Ascending aorta (tissue), 2 donors: Measurements from ENCODE around the gene NLK. TPM values are rescaled to one million over a fixed set of nuclear protein-coding genes. Genes with fewer than 3 reads are reported as not detected.

ENCODE experiments used
- DNase-seq, 2 donors: peaks; one replicate each; pipeline ENCODE4 v3.0.0-alpha.2; 2019; ENCODE audit warnings: low spot score in 2 of 2
- H3K27ac ChIP-seq, 2 donors: fragments of 200-600 bp; sonication (generic); one replicate each; pipeline ENCODE4 v1.5.1; 2016 to 2017; ENCODE audit warnings: mild to moderate bottlenecking in 1 of 2
- H3K27me3 ChIP-seq: fragments of 200-600 bp; sonication (generic); one replicate; pipeline ENCODE4 v1.5.1; 2017
- H3K36me3 ChIP-seq, 2 donors: fragments of 200-600 bp; sonication (generic); one replicate each; pipeline ENCODE4 v1.5.1; 2016
- H3K4me1 ChIP-seq, 2 donors: fragments of 200-600 bp; sonication (generic); one replicate each; pipeline ENCODE4 v1.5.1; 2016 to 2017; ENCODE audit warnings: mild to moderate bottlenecking in 1 of 2
- H3K4me3 ChIP-seq, 2 donors: fragments of 200-600 bp; sonication (generic); one replicate each; pipeline ENCODE4 v1.5.1; 2016 to 2017; ENCODE audit warnings: mild to moderate bottlenecking in 1 of 2
- H3K9me3 ChIP-seq, 2 donors: fragments of 200-600 bp; sonication (generic); one replicate each; pipeline ENCODE4 v1.5.1; 2016
- intact Hi-C: fragments of 100-400 bp; cut with DNase I; formaldehyde crosslinking; loops from one replicate; pipeline ENCODE4 v1.15.1; 2023
- total RNA-seq: library from RNA; depleted of rRNA; stranded (reverse); fragments of >200 nt; gene quantifications from one replicate; pipeline ENCODE4 v1.1.0, GENCODE V29; 2016
- TF ChIP-seq, protein P1 (sequence below), 3 experiments: fragments of 200-600 bp in 2 of 3; fragments of 450-650 bp in 1 of 3; sonication (generic) in 2 of 3; IDR thresholded peaks; one replicate each; pipeline ENCODE4 v1.5.1; 2016 to 2019; ENCODE audit warnings: antibody characterized with exemption in 3 of 3, mild to moderate bottlenecking in 1 of 3, moderate library complexity in 1 of 3

NLK gene
- total RNA-seq, 1 donor from 2014 or later: 37.8 TPM

DNA sequence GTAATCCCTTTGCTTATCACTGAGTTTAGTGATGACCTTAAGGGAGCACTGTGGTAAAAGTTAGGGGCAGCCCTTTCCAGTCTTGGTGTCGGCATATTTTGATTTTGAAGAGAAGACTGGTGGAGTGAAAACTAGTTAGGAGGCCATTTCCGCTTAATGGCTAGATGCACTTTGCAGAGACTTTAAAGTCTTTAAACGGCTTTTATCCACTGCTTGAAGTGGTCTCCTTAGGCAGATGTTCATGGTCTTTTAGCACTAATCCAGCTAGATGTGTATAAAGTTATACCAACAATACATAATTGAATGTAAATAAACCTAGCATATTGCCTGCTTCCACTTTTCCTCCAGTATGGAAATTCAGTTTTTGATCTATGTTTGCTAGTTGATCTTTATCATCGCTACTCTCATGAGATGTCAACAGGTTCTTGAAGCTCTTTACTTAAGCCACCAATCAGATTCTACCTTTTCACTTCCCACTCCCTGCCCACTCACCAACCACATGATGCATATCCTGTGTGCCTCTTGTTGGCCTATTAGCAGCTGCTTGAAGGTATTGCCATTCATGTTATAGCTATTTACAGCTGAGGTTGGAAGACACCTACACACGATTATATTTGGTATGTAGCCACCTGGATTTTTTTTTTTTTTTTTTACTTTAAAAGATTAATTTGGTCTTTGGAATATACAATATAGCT lies 132.0 kb downstream of the NLK start:
- no peaks in the 10 kb centered on the region for H3K27me3 ChIP-seq
- H3K4me3 ChIP-seq: no peak overlapping the region
- no peaks in the 10 kb centered on the region for H3K4me1 ChIP-seq
- no peaks in the 10 kb centered on the region for H3K9me3 ChIP-seq
- intact Hi-C loops: no loop called here
- H3K27ac ChIP-seq: no peak overlapping the region
- DNase-seq: no peak
- TF ChIP-seq, protein P1, sequence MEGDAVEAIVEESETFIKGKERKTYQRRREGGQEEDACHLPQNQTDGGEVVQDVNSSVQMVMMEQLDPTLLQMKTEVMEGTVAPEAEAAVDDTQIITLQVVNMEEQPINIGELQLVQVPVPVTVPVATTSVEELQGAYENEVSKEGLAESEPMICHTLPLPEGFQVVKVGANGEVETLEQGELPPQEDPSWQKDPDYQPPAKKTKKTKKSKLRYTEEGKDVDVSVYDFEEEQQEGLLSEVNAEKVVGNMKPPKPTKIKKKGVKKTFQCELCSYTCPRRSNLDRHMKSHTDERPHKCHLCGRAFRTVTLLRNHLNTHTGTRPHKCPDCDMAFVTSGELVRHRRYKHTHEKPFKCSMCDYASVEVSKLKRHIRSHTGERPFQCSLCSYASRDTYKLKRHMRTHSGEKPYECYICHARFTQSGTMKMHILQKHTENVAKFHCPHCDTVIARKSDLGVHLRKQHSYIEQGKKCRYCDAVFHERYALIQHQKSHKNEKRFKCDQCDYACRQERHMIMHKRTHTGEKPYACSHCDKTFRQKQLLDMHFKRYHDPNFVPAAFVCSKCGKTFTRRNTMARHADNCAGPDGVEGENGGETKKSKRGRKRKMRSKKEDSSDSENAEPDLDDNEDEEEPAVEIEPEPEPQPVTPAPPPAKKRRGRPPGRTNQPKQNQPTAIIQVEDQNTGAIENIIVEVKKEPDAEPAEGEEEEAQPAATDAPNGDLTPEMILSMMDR (IDR thresholded peaks at IDR 0.05): no peak
- peaks cover 0 to 13% of the 10 kb centered on the region in 2 donors for H3K36me3 ChIP-seq

DNA sequence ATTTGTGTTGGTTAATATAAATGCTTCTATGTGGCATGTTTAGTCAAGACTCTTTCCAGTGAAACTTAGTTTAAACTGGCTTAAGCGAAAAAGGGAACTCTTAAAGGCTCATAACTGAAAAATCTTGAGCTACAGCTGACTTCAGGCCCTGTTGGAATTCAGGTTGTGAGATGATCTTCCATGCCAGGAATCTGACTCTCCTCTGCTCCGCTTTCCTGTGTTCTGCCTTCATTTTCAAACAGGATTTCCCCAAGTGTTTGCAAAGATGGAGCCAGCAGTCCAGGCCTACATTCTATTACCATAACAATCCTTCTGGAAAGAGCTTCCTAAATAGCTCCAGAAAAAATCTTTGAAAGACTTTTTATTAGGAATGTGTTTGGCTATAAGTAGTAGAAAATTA lies 134.9 kb downstream of the NLK start:
- no peaks in the 10 kb centered on the region for H3K27me3 ChIP-seq
- no peaks in the 10 kb centered on the region for H3K4me1 ChIP-seq
- intact Hi-C loops: no loop called here
- no peaks in the 10 kb centered on the region for H3K9me3 ChIP-seq
- TF ChIP-seq, protein P1 (IDR thresholded peaks at IDR 0.05): no peak
- H3K27ac ChIP-seq: no peak overlapping the region
- DNase-seq: no peak
- H3K36me3 ChIP-seq: peaks cover 0 to 12% of the 10 kb centered on the region in 2 donors
- no peak overlapping the region for H3K4me3 ChIP-seq

DNA sequence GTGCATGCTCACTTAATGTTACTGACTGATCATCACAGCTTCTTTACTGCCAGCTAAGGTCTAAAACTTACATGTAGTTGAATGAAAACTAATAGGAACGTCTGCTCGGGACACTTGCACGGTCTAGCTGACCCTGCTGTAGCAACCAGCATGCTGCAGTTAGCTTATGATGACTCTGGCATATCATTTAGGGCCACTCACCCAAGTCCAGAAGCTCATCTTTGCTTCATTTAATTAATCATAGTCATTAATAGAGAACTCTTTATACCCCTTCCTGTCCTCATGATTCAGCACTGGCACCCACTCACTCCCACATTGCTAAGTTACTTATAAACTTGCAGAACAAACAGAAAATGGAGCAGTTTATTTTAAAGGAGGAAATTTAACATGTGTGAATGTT lies 136.3 kb downstream of the NLK start:
- H3K9me3 ChIP-seq: no peaks in the 10 kb centered on the region
- TF ChIP-seq, protein P1 (IDR thresholded peaks at IDR 0.05): no peak
- intact Hi-C loops: no loop called here
- H3K4me1 ChIP-seq: no peaks in the 10 kb centered on the region
- H3K27ac ChIP-seq: no peak overlapping the region
- no peaks in the 10 kb centered on the region for H3K27me3 ChIP-seq
- H3K36me3 ChIP-seq: no peaks in the 10 kb centered on the region
- no peak for DNase-seq
- H3K4me3 ChIP-seq: no peak overlapping the region

DNA sequence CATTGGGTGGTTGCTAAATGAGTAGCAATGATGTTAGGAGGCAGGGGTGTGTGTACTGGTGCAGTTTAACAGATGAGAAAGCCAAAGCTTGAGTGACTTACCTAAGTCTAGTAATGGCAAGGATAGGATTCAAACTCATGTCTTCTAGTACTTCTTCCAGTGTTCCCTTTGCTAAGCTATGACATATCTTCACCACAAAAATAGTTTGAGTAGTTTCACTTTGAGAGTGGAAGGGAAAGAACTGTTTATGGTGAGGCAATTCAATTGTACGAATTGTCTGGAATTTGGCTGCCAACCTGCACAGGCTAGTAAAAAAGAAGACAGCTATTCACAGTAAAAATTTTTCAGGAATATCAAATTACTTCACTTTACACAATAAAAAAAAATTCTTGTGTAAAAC lies 138.0 kb downstream of the NLK start:
- Histone ChIP-seq H3K27me3 (no peaks in the 10 kb centered on the region), H3K4me3 (no peak overlapping the region), H3K9me3 (no peaks in the 10 kb centered on the region), H3K36me3 (peaks cover 2 to 3% of the 10 kb centered on the region in 2 donors), H3K27ac (no peak overlapping the region), H3K4me1 (no peaks in the 10 kb centered on the region)
- intact Hi-C loops: no loop called here
- DNase-seq: no peak
- TF ChIP-seq, protein P1 (IDR thresholded peaks at IDR 0.05): no peak

DNA sequence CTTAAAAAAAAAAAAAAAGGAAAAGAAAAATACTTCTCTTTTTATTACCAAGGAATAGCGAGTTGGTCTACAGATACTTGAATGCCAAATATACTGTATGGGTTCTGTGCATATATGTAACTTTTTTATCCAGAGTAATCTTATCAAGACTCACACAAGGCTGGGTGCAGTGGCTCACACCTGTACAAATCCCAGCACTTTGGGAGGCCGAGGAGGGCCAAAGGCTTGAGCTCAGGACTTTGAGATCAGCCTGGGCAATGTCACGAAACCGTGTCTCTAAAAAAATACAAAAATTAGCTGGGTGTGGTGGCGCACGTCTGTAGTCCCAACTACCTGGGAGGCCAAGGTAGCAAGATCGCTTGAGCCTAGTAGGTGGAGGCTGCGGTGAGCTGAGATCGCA lies 139.1 kb downstream of the NLK start:
- no peak for DNase-seq
- Histone ChIP-seq H3K9me3 (no peaks in the 10 kb centered on the region), H3K4me3 (no peak overlapping the region), H3K27ac (no peak overlapping the region), H3K36me3 (peaks cover 5 to 12% of the 10 kb centered on the region in 2 donors), H3K27me3 (no peaks in the 10 kb centered on the region), H3K4me1 (no peaks in the 10 kb centered on the region)
- intact Hi-C loops: no loop called here
- TF ChIP-seq, protein P1 (IDR thresholded peaks at IDR 0.05): no peak

DNA sequence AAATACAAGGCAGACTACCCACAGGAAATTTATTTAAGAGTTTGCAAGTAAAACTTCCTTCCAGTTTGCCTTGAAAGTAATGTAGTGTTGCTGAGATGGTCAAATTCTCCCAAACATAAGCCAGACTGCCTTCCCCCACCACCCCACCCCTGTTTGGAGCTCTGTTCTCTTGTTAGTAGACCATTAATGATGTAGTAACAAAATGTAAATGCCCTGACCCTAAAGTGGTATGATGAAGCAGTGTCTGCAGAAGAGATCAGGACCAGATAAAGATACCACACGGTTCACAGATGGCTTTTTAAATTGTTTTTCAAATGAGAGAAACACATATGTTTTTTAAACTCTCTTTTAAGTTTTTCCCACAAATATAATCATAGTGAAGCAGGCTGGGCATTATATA lies 140.1 kb downstream of the NLK start:
- no peaks in the 10 kb centered on the region for H3K9me3 ChIP-seq
- no peak overlapping the region for H3K27ac ChIP-seq
- H3K27me3 ChIP-seq: no peaks in the 10 kb centered on the region
- H3K4me1 ChIP-seq: no peaks in the 10 kb centered on the region
- no peak for DNase-seq
- H3K36me3 ChIP-seq: peaks cover 5 to 12% of the 10 kb centered on the region in 2 donors
- TF ChIP-seq, protein P1 (IDR thresholded peaks at IDR 0.05): no peak
- no peak overlapping the region for H3K4me3 ChIP-seq
- intact Hi-C loops: no loop called here
